ENCODE results near the gene NUP210.

DNA sequence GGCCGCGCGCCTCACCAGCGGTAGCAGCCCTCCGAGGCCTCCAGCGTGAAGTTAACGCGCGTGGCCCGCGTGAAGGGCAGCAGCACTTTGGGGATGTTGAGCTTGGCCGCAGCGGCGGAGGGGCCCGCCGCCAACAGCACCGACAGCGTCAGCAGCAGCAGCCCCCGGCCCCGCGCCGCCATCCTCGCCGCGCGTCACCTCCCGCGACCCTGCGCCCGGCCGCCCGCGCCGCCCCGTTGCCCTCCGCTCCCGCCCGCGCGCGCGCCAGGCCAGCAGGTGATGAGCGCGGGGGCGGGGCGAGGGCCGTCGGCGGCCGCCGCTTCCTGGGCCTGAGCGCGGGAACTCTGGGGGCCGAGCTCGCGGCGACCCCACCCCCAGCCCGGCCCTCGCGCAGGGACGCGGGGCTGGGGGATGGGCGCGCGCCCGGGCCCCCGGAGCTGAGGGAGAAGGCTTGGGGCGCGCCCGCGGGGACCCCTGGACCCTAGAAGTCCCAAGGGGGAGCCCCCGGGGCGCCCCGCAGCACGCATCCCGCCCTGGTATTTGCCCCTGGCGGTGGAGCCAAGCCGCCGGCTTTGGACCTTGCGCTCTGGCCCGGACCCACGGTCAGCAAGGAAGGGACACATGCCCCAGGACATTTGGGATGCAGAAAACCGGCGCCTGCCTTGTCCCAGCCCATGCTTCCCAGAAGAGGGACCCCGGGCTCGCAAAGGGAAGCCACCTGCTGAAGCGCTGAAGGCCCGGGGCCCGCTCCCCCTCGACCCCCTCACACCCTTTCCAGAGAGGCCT, at the start of gene NUP210:
- TF ChIP-seq, protein P1, sequence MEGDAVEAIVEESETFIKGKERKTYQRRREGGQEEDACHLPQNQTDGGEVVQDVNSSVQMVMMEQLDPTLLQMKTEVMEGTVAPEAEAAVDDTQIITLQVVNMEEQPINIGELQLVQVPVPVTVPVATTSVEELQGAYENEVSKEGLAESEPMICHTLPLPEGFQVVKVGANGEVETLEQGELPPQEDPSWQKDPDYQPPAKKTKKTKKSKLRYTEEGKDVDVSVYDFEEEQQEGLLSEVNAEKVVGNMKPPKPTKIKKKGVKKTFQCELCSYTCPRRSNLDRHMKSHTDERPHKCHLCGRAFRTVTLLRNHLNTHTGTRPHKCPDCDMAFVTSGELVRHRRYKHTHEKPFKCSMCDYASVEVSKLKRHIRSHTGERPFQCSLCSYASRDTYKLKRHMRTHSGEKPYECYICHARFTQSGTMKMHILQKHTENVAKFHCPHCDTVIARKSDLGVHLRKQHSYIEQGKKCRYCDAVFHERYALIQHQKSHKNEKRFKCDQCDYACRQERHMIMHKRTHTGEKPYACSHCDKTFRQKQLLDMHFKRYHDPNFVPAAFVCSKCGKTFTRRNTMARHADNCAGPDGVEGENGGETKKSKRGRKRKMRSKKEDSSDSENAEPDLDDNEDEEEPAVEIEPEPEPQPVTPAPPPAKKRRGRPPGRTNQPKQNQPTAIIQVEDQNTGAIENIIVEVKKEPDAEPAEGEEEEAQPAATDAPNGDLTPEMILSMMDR (IDR thresholded peaks at IDR 0.05), result no peak
- no peak for TF ChIP-seq POLR2A (IDR thresholded peaks at IDR 0.05)

Measured in lower leg skin (tissue), 3 donors.